DMS53 treated with DMSO at 0.1 percent for 48 hours (cell line): ENCODE measurements around the gene AKT3.
"Not testable (repeated sequence)": the region's sequence is repeated elsewhere in the genome, so short reads cannot be mapped to it uniquely, and the experiment has no call there.

Source experiments
- DNase-seq: peaks from one replicate; lab custom pipeline; 2025; ENCODE audit not compliant: unreplicated experiment; lab: John Stamatoyannopoulos, UW

The AKT3 gene

DNA sequence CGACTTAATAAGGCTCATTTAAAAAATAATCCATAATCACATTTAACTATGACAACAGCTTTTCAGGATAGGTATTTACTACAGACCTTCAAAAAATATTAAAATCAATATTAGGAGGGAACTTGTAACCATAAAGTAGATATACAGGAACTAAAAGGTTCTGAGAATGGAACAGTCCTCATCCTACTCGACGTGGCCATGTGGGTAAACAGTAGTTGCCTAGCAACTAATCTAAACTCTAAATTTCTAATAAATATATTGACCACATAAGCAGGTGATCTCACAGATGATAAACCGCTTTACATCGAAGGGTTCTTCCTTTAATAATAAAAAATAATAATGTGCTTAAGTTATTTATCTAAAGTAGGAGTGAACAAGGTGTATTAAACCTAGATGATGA lies 7.9 kb downstream of the AKT3 start:
- DNase-seq: no peak

DNA sequence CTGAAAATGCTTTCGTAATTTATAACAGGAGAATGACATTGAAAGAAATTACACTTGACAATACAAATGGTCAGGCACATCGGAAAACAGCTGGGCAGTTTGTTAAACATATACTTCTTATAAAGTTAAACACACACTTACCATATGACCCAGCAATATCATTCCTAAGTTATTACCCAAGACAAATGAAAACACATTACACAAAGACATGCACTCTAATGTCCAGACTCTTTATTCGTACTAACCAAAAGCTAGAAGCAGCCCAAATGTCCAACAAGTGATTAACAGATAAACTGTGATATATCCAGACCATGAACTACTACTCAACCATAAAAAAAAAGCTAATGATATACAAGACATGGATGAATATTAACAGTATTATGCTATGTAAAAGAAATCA lies 8.5 kb downstream of the AKT3 start:
- DNase-seq: no peak

DNA sequence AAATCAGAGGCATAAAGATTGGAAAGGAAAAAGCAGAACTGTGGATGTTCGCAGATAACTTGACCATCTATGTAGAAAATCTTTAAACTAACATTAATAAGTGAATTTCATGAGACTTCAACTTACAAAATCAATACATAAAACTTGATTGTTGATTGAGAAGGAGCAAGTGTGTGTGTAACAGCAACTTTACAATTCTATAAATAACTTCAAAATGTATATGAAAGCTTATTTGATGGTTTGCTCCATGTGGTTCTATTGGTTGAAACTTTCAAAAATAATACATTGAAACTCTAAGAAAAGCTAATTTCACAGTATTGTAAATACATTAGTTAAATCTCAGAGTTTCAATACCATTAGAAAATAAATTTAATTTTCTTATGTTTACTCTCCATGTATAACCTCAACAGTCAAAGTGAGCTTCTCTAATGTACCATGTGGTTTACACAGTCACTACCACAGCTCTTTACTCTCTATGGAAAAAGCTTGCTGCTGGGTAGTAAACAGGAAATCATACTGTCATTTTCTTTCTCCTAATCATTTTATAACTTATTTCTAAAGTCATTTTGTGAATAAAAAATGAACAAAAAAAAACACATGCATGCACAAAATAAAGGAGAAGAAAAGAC lies 12.0 kb downstream of the AKT3 start:
- no peak for DNase-seq

DNA sequence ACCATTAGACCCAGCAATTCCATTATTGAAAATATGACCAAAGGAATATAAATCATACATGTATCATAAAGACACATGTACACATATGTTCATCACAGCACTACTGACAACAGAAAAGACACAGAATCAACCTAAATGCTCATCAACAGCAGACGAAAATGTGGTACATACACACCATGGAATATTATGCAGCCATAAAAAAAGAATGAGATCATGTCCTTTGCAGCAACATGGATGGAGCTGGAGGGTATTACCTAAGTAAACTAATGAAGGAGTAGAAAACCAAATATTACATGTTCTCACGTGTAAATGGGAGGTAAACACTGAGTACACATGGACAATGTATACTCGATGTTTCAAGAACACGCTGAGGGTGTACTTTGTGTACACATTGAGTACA lies 15.9 kb downstream of the AKT3 start:
- DNase-seq: no peak

DNA sequence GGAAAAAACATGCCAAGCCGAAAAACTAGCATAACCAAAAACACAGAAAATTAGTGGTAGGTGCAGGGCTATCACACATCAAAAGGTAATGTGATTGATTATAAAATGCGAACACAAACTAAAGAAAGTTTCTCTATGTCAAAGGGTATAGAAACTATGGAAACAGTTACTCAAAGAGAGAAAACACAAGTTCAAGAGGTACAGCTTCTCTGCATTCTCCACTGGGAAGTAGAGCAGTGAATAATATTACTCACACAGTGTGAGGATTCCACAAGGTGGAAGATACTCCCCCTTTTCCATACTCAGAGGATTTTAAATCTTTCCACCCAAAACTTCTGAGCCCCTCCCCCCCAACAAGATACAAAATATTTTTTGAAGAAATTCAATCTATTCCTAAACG lies 18.6 kb downstream of the AKT3 start:
- no peak for DNase-seq

DNA sequence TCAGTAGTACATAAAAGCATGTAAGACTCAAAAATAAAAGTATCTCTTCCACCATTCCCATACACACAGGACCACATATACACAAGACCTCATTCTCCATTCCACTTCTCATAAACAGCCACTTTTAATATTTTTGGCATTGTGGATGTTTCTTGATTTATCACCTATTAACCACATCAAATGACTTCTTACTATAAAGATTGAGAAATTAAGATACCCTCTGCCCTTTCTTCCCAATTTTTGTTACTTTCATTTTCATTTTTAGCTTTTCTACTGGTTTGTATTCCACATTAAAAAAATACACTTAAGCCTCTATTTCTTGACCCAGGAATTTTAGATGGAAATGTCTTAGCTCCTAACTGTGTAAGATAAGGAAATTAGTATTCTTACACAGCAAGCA lies 22.8 kb downstream of the AKT3 start:
- no peak for DNase-seq

DNA sequence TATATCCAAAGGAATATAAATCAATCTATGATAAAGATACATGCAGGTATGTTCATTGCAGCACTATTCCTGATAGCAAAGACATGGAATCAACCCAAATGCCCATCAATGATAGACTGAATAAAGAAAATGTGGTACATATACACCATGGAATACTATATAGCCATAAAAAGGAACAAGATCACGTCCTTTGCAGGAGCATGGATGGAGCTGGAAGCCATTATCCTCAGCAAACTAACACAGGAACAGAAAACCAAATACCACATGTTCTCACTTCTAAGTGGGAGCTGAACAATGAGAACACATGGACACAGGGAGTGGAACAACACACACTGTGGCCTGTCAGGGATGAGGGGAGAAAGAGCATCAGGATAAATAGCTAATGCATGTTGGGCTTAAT lies 25.1 kb downstream of the AKT3 start:
- not testable (repeated sequence) for DNase-seq

DNA sequence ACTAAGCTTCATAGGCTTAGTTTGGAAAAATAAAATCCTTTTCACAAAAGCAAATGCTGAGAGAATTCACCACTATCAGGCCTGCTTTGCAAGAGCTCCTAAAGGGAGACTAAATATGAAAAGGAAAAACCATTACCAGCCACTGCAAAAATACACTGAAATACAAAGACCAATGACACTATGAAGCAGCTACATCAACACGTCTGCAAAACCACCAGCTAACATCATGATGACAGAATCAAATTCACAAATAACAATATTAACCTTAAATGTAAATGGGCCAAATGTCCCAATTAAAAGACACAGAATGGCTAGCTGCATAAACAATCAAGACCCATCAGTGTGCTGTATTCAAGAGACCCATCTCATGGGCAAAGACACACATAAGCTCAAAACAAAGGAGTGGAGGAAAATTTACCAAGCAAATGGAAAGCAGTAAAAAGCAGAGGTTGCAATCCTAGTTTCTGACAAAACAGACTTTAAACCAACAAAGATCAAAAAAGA lies 28.8 kb downstream of the AKT3 start:
- DNase-seq: no peak

DNA sequence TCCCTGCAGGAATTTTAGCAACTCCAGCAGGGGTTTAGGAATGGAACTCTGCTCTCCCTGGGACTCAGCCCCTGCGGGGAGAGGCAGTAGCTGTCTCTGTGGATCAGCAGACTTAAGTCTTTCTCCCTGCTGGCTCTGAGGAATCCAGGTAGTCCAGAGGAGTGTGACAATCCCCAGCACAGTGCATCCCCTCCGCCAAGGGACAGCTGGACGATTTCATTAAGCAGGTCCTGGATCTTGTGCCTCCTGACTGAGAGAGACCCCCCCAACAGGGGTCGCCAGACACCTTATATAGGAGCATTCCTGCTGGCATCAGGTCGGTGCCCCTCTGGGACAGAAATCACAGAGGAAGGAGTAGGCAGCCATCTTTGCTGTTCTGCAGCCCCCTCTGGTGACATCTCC lies 30.6 kb downstream of the AKT3 start:
- DNase-seq: no peak

DNA sequence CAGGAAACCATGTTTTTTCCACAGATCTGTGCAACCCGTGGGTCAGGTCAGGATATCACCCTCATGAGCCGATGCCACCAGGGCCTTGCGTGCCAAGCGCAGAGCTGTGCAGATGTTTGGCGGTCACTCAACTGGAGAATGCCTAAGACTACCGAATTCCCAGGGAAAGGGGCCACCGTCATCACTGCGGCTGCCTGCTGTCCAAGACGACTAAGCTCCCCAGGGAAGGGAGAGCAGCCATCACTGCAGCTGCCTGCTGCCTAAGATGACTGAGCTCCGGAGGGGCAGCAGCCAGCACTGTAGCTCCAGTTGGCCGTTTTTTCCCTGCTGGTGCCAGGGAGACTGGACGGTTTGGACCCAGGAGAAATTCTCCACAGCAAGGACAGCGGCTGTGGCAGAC lies 31.1 kb downstream of the AKT3 start:
- DNase-seq: no peak

DNA sequence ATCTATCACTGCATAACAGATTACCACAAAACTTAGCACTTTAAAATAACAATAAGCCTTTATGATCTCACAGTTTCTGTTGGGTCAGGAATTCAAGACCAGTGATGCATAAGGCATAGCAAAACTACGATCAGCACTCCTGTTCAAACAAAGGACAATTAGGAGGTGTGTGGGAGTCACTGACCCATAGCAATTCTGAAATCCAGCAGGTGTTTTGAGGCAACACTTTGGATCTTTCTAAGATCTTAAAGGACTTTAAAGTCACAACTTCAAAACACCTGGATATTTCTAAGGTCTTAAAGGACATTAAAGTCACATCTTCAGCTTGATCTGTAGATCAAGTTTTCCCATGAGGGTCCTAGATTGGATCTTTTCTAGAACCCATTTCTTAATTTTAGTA lies 35.3 kb downstream of the AKT3 start:
- no peak for DNase-seq

DNA sequence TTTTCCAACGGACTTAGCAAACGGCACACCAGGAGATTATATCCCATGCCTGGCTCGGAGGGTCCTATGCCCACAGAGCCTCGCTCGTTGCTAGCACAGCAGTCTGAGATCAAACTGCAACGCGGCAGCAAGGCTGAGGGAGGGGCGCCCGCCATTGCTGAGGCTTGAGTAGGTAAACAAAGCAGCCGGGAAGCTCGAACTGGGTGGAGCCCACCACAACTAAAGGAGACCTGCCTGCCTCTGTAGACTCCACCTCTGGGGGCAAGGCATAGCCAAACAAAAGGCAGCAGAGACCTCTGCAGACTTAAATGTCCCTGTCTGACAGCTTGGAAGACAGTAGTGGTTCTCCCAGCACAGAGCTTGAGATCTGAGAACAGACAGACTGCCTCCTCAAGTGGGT lies 42.7 kb downstream of the AKT3 start:
- DNase-seq: not testable (repeated sequence)

DNA sequence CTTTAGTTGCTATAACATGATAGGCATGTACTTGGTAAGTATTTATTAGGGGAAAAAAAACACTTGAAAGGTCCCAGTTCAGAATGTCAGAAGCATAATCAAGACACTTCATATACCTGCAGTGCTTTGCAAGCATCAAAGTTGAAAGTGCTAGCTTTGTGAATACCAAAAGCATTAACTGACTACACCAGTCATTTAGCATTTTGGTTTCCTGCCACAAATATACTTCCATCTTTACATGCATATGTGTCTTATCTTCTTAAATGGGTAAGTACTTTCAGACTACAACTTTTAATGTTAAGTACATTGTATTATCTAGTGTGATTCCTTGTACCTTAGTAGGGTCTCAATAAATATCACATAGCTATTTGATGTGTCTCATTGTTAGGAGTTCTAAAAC lies 43.7 kb downstream of the AKT3 start:
- DNase-seq: no peak

DNA sequence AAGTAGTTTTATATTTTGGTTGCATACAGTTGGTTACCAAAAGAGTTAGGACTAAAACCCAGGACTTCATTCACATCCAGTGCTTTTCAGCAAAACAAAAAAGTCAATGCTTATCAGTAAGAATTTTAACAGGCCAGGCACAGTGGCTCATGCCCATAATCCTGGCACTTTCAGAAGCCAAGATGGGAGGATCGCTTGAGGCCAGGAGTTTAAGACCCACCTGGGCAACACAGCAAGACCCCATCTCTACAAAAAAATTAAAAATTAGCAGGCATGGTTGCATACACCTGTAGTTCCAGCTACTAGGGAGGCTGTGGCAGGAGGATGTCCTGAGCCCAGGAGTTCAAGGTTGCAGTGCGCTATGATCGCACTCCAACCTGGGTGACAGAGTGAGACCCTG lies 47.3 kb downstream of the AKT3 start:
- no peak for DNase-seq

DNA sequence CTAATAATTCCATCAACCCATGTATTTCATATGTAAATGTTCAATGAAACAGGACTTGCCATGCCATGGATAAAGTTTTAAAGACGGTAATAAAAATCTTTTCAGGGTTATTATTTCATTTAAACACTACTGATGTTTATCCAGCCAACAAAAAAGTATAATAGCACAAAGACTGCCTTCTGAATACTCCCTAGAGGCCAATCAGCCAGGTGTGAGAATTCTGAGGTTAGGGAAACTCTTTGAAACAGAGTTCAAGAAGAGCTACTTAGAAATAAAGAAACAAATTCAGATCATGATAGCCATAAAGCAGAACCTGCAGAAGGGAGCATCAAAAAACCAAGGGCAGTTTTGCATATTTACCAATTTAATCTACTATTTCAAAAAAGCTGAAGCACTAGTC lies 48.7 kb downstream of the AKT3 start:
- no peak for DNase-seq

DNA sequence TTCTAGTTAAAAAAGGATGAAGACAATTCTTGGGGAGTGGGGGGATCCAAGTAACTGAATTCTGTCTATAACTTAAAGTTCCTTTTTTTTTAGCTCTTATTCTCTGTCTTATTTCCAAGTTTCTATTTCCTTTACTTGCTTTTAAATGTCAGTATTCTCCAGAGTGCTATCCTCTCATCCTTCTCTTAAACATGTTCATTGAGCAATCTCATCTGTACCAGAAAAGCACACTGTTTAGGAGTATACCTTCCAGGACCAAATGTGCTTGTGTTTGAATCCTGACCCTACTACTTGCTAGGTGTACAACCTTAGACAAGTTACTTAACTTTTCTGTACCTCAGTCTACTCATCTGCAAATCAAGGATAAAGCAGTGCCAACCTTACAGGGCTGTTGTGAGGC lies 50.1 kb downstream of the AKT3 start:
- DNase-seq: no peak

DNA sequence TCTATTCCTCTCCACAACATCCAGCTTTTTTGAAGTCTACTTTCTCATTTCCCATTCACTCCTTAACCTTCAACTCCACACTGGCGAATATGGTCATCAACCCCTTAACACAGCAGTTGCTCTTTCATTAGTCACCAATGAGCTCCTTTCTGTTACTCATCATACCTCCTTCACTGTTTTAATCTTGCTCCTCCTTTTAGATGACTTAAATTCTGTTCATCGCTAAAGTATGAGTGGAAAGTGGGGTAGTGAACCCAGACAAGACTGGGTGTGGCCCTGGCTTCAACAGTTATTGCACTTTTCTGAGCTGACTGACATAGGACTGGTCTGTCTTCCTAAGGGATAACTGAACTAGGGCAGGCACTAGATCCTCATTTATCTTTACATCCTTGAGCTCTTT lies 51.3 kb downstream of the AKT3 start:
- DNase-seq: no peak

DNA sequence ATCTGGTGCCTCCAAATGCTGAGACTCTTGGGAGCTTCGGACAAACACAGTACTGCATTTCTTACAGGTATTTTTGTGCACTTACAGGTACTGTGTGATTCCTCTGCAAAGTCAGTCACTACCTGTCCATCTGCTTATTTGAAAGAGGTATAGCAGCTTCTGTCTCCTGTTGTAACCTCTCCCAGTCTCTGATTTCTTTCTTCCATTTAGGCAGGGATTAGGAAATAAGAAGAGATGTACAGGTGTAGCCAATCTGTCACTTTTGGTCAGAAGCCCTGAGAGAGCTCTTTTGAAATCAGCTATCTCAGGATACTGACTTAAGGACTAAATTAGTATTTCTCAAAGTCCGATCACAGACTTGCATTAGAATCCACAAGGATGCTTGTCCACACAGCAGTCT lies 54.0 kb downstream of the AKT3 start:
- no peak for DNase-seq

DNA sequence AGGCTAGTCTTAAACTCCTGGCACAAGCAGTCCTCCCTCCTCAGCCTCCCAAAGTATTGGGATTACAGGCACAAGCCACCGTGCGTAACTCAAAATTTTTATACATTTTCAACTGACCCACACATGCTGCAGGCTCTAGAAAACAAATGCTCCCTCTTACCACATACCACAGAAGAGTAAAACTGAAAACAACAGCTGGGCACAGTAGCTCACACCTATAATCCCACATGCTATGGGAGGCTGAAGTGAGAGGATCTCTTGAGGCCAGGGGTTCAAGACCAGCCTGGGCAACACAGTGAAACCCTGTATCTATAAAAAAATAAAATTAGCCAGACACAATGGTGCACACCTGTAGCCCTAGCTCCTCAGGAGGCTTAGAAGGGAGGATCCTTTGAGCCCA lies 56.7 kb downstream of the AKT3 start:
- DNase-seq: no peak

DNA sequence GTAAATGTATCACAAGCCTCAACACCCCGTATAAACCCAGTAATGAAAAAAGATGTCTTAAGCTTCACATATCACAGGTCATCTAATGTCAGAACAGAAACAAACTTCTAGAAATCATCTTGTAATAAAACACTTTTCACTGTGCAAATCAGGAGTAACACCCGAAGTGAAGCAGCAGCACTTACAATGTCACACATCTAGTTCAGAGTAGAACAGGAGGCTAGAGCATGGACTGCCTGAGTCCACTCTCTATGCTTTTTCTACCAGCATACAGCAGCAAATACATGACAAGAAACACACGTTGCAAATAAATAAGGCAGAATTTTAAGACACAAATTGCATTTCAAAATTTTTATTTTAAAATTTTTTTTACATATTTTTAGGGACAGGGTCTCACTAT lies 57.2 kb downstream of the AKT3 start:
- DNase-seq: no peak

DNA sequence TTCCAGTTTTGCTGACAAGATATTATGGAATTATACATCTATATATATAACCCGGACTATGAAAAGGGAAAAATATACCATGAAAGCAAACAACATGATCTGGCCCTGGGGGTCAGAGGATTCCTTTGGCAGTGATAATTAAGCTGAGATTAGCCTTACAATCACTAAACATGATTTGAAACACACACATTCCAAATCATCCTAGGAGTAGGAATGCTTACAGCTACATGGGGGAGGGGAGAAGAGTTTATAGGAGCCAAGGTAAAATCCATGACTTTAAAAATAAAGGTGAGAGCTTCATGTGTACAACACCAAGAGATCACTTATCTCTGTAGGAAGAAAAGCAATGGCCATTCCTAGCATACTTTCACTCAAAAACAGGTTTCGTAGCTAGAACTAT lies 57.6 kb downstream of the AKT3 start:
- no peak for DNase-seq

DNA sequence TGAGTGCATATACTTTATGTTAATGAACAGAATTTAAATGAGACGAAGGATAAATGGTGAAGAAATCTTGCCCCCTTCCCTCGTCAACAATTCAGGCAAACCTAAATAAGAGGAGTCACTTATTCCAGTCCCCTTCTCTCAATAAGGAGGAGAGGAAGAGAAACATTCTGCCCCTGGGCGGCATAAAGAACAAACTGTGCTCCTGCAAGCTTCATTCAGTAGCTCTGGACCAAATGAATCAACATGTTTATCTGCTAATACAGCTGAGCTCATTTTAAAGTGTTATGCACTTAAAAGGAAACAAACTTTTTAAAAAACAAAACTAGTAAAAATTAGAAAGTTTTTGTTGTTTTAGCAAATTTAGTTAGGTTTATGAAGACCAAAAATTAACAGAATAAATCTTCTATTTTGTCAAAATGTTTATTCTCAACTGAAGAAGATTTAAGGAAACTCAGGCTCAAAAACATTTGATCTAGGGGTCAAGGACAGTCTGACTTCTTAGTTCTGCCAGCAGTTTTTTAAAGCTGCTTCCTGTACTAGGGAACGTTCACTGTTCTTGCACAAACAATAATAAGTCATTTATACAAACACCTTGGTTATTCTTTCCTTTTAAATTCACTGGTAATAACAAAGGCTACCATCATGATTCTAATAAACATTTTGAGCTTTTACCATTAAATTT lies 58.3 kb downstream of the AKT3 start:
- no peak for DNase-seq

DNA sequence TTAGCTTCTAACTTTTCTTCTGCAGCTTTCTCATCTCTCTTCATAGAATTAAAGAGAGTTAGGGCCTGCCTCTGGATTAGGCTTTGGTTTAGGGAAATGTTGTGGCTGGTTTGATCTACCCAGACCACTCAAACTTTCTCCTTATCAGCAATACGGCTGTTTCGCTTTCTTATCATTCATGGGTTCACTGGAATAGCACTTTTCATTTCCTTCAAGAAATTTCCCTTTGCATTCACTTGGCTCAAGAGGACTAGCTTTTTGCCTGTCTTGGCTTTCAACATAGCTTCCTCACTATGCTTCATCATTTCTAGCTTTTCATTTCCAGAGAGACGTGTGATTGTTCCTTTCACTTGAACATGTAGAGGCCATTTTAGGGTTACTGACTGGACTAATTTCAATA lies 59.6 kb downstream of the AKT3 start:
- DNase-seq: no peak
